Activated CD8-positive, alpha-beta memory T cell treated with anti-CD3 and anti-CD28 coated beads for 24 hours (primary cell): ENCODE results near the gene STK24.
A peak's percentile ranks its signal among the peaks of the same experiment; 100 is the strongest.
"Not testable (repeated sequence)": the region's sequence is repeated elsewhere in the genome, so short reads cannot be mapped to it uniquely, and the experiment has no call there.

Experiments
- DNase-seq: peaks from one replicate; pipeline ENCODE4 v3.0.0-alpha.2; 2020

Gene STK24

GRCh38 chr13:98428256-98428966 lies 148.5 kb downstream of the STK24 start:
- DNase-seq = no peak

DNA sequence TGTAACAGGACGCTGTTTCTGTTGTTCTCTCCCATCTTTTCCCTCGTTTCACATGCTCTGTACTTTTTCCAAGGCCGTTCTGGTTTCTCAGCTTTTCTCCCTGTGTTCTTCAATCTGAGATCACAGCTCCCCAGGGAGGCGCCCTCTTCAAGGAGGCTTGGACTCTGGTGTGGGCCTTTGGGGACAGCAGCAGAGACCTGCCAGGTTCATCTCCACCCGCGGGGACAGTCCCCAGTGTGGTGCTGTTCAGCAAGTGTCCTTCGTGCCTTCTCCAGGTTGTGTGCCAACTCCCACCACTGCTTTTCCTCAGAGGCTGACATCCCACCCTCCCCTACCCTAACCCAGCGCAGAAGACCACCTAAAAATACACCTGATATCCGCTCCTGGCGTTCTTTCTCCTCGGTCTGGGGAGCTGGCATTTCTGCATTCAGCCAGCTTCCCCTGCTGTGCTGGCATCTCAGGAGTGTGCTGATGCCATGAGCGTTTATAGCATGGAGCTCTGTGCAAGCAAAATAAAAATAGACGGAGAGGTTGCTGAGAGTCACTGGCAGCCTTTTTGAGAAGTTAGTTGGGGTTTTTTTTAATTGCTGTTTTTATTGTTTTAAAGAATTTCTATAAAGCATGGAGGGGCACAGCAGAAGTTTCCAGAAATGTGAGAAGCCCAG lies 149.4 kb downstream of the STK24 start:
- no peak for DNase-seq

DNA sequence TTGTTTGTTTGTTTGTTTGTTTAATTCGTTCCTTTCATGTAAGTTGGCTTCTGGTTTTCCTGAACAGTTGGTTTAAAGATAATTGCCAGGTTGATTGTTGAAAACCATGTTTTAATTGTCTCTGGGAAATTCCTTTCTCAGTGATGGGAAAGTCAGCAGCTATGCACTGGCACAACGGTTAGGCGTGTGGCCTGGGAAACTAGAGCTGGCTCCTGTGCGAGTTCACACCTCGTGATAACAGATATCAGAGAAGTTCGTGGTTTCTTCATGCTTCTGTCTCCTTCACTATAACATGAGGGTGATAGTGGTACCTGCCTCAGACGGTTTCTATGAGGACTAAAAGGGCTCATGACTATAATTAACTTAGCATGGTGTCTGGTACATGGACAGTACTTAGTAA lies 153.5 kb downstream of the STK24 start:
- no peak for DNase-seq

GRCh38 chr13:98422046-98422445 lies 154.9 kb downstream of the STK24 start:
- no peak for DNase-seq

DNA sequence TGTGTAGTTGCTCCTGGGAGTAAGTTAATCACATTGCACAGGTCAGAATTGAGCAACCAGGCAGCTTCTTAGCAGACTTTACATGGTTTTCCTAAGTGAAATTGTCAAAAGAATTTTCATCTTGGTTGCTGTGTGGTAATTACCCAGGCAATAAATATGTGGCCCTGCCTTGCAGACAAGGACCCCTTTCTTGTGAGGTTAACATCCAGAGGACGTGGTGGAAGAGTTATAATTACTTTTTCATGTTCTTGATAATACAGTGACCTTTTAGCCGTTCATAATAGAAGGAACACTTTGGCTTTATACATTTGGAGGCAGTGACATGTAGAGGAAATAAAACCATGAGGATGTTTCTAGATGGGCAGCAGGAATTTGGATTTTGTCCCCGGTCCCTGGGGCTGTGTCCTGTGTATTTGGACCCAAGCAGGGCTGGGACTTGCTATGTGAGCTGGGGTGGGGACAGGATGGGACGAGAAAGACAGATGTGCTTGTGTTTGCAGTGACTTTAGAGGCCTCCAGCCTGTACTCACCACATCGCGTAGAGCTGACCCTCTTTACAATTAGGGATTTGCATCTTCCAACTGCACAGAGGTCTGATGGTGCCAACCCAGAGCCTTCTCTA lies 156.2 kb downstream of the STK24 start:
- no peak for DNase-seq

- peak; percentile 38 for DNase-seq
Observed at GRCh38 chr13:98419786-98420553, 156.9 kb downstream of the STK24 start.

DNA sequence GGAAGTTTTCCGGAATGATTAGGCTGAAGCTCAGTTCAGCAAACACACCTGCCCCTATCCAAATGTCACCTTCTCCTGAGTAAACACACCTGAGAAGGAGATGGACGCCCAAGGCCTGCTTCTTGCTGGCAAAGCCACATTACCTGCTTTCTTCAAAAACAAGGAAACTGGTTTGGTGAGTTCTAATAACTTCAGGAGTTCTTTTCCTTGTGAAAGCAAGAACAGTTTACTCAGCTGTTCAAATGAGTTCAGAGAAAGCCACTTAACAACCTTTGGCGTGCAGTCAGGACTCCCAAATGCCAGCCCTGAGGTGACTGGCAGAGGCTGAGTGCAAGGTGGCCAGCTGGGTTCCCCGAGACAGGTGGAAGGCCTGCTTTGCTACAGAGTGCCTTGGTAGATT lies 160.5 kb downstream of the STK24 start:
- DNase-seq = peak; percentile 5

GRCh38 chr13:98415326-98416070 lies 161.4 kb downstream of the STK24 start:
- DNase-seq = no peak

- DNase-seq = no peak
Observed at GRCh38 chr13:98413796-98414195, 163.1 kb downstream of the STK24 start.

GRCh38 chr13:98413278-98413677 lies 163.6 kb downstream of the STK24 start:
- DNase-seq = not testable (repeated sequence)

- DNase-seq = no peak
Observed at GRCh38 chr13:98411617-98412265, 165.2 kb downstream of the STK24 start.

- DNase-seq = no peak
Observed at GRCh38 chr13:98411013-98411412, 165.9 kb downstream of the STK24 start.

- DNase-seq = no peak
Observed at GRCh38 chr13:98410612-98411011, 166.3 kb downstream of the STK24 start.

GRCh38 chr13:98409281-98409680 lies 167.6 kb downstream of the STK24 start:
- no peak for DNase-seq

DNA sequence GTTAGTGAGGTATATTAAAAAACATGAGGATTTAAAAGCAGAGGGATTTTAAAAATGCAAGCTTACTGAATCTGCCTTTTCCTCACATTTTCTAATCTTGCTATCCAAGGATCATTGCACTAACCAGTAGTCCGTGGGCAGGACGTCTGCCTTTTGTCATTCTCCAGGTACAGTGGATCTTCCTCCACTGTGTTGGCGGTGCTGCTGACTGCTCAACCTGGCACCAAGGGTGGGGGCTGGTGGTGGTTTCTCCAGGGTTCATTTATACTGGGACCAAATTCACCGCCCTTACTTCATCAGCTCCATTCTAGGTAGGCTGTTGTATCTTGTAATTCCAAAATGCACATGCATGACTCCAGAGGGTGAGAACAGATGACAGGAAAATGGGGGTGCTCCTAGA lies 169.3 kb downstream of the STK24 start:
- DNase-seq = no peak

GRCh38 chr13:98406971-98407370 lies 169.9 kb downstream of the STK24 start:
- no peak for DNase-seq

DNA sequence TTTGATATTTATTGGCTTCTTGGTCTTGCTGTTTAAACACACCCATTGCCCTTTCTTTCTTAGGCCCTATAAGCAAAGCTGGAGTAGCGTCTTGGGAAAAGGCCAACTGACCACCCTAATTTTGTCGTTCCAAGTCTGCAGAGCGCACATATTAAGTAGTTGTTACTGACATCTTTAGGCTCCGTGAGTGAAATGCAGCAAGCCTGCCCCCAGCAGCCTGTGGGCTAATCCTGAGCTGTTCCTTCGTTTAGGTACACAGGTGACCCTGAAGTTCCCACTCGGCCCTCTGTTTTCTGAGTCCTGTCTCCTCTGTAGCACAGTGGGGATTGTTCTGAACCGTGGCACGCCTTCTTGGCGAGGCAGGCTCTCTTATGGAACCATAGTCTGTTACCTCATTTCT lies 170.5 kb downstream of the STK24 start:
- no peak for DNase-seq

DNA sequence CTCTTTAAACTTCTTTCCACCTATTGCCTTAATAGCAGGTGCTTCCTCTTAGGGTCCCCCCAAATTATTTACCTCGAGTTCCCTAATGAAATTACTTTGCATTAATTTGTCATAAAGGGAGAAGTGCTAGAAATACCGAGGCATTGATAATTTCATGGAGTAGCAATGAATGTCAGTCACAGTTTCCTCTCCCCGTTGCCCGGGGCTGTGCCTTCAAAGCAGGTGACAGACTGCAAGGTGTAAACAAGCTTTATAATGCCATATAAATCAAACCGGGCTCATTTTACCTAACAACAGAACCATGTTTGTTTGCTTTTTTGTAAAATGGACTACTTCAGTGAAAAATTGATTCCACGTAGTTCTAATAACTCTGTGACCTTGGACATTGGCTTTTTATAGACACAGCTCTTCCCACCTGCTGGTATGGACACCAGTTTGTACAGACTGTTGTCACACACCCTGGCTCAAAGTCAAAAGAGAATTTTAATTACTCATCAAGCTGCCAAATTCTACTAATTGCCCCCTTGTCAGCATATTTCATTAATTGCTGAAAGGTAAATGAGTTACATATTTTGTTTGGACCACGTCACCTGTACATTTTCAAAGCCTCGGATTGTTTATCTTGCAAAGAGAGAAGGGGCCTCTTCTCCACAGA lies 171.1 kb downstream of the STK24 start:
- no peak for DNase-seq

GRCh38 chr13:98405107-98405571 lies 171.8 kb downstream of the STK24 start:
- no peak for DNase-seq

DNA sequence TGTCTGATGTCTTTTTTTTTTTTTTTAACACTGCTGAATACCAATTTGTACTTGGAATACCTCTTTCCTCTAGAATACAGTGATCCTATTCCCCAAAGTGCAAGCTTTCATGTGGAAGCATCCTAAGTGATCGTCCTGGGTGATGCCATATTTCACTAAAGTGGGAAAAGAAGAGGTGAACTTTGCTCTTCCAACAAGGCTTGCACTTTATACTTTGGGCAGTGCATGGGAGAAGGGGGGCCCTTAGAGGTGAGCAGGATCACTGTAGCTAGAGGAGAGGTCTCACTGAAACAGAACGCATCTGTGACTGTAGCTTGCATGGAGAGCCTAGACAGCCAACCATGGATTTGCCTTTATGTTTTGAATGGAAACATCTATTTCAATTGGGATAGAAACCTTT lies 173.8 kb downstream of the STK24 start:
- DNase-seq = no peak

GRCh38 chr13:98401934-98402333 lies 175.0 kb downstream of the STK24 start:
- DNase-seq = no peak

GRCh38 chr13:98399756-98400155 lies 177.2 kb downstream of the STK24 start:
- no peak for DNase-seq
